Measurements from ENCODE around the gene BAZ1A. TPM values are rescaled to one million over a fixed set of nuclear protein-coding genes. Genes with fewer than 3 reads are reported as not detected.

Gene BAZ1A
- total RNA-seq, 1 donor from 2014 or later, result 11.2 TPM

- no peak for TF ChIP-seq CTCF (IDR thresholded peaks at IDR 0.05)
- Histone ChIP-seq H3K27me3 (no peaks in the 10 kb centered on the region), H3K9me3 (no peaks in the 10 kb centered on the region), H3K27ac (no peak overlapping the region), H3K4me1 (peaks cover 0 to 3% of the 10 kb centered on the region in 2 donors), H3K4me3 (no peak overlapping the region), H3K36me3 (no peaks in the 10 kb centered on the region)
- intact Hi-C loops (cut with DNase I), result loop anchor here (1.0 kb wide), 2 partner anchors 10 to 52 kb away; partner anchors contain the start of gene CFL2
- no peak for DNase-seq (ENCODE audit: low spot score in 2 of 2)
These were observed 151.3 kb downstream of the BAZ1A start for GRCh38 chr14:34723867-34724266.

- peak; percentile 67 to 83 (median 78) for TF ChIP-seq CTCF (IDR thresholded peaks at IDR 0.05)
- no peaks in the 10 kb centered on the region for H3K27me3 ChIP-seq
- peaks cover 0 to 3% of the 10 kb centered on the region in 2 donors for H3K4me1 ChIP-seq
- no peak overlapping the region for H3K4me3 ChIP-seq
- H3K36me3 ChIP-seq, result no peaks in the 10 kb centered on the region
- intact Hi-C loops (cut with DNase I), result loop anchor here (1.0 kb wide), 2 partner anchors 9 to 51 kb away; partner anchors contain the start of gene CFL2
- no peaks in the 10 kb centered on the region for H3K9me3 ChIP-seq
- peak in 1 of 2 donors; percentile 68 for DNase-seq (ENCODE audit: low spot score in 2 of 2)
- H3K27ac ChIP-seq, result no peak overlapping the region
These were observed 152.2 kb downstream of the BAZ1A start for GRCh38 chr14:34722723-34723545.

- Histone ChIP-seq H3K4me1 (peaks cover 0 to 3% of the 10 kb centered on the region in 2 donors), H3K27me3 (no peaks in the 10 kb centered on the region), H3K9me3 (no peaks in the 10 kb centered on the region), H3K4me3 (no peak overlapping the region), H3K36me3 (no peaks in the 10 kb centered on the region), H3K27ac (no peak overlapping the region)
- DNase-seq (ENCODE audit: low spot score in 2 of 2), result no peak
- no peak for TF ChIP-seq CTCF (IDR thresholded peaks at IDR 0.05)
- intact Hi-C loops (cut with DNase I), result no loop called here
These were observed 154.0 kb downstream of the BAZ1A start for GRCh38 chr14:34721129-34721528.

- intact Hi-C loops (cut with DNase I), result loop anchor here (5.0 to 10.0 kb wide), 2 partner anchors 257 to 686 kb away; partner anchors contain the start of genes NFKBIA and SPTSSA
- no peak for DNase-seq (ENCODE audit: low spot score in 2 of 2)
- no peak overlapping the region for H3K4me3 ChIP-seq
- TF ChIP-seq CTCF (IDR thresholded peaks at IDR 0.05), result no peak
- no peaks in the 10 kb centered on the region for H3K36me3 ChIP-seq
- H3K4me1 ChIP-seq, result peaks cover 0 to 3% of the 10 kb centered on the region in 2 donors
- no peaks in the 10 kb centered on the region for H3K9me3 ChIP-seq
- H3K27me3 ChIP-seq, result no peaks in the 10 kb centered on the region
- no peak overlapping the region for H3K27ac ChIP-seq
These were observed 156.3 kb downstream of the BAZ1A start for GRCh38 chr14:34718750-34719304.

GRCh38 chr14:34715127-34715863 lies 159.9 kb downstream of the BAZ1A start:
- H3K4me3 ChIP-seq, result peak overlapping the region; percentile 75 to 85
- TF ChIP-seq CTCF (IDR thresholded peaks at IDR 0.05), result no peak
- intact Hi-C loops (cut with DNase I), result loop anchor here (2.0 to 10.0 kb wide), 4 partner anchors 253 to 690 kb away; partner anchors contain the start of genes FAM177A1, NFKBIA, SPTSSA and SRP54
- H3K4me1 ChIP-seq, result peaks cover 0 to 17% of the 10 kb centered on the region in 2 donors
- H3K27me3 ChIP-seq, result no peaks in the 10 kb centered on the region
- DNase-seq (ENCODE audit: low spot score in 2 of 2), result no peak
- peaks cover 7 to 8% of the 10 kb centered on the region in 2 donors for H3K36me3 ChIP-seq
- H3K27ac ChIP-seq, result peak overlapping the region; percentile 88 to 99
- no peaks in the 10 kb centered on the region for H3K9me3 ChIP-seq
